ENCODE measurements around the gene TOP2B. TPM values are rescaled to one million over a fixed set of nuclear protein-coding genes. Genes with fewer than 3 reads are reported as not detected.

Gene TOP2B
- 55.2 and 57.7 TPM in 2 replicates for polyA plus RNA-seq

DNA sequence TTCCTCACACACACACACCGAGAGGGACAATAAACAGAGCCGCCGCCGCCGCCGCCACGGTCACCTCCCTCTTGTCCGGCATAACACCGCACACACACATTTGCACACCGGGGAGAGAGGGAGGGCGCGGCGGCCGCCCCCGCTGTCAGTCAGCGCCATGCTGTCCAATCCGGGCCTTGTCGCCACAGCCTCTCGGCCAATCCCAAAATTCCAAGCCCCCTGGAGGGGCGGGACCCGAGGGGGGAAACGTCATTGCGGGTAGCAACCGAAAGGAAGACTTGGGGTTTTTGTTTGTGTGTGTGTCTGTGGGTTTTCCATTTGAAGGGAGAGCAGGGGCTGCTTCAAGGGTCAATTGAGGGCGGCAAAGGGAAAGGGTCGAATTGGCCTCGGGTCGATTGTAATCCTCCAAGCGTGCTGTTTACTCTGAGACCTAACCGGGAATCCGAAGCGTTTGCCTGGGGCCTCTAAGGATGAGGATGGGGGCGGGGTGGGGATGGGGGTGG lies at the start of gene TOP2B:
Gene TOP2B, minus strand, starts transcription at position 96 of the 503 bp plus-strand sequence. CDS start 610 bp downstream, outside the sequence.

Other genes starting within 250 kb of the TOP2B start
- 0.74 and 3.0 TPM in 2 replicates for gene RARB, start 236.6 kb downstream of the TOP2B start, polyA plus RNA-seq
- gene NGLY1, start 118.5 kb upstream of the TOP2B start, polyA plus RNA-seq, result 40.7 and 43.7 TPM in 2 replicates
- gene OXSM, start 125.2 kb upstream of the TOP2B start, polyA plus RNA-seq, result 18.8 and 24.8 TPM in 2 replicates